Measurements from ENCODE around the gene IL17RC.

Gene IL17RC

DNA sequence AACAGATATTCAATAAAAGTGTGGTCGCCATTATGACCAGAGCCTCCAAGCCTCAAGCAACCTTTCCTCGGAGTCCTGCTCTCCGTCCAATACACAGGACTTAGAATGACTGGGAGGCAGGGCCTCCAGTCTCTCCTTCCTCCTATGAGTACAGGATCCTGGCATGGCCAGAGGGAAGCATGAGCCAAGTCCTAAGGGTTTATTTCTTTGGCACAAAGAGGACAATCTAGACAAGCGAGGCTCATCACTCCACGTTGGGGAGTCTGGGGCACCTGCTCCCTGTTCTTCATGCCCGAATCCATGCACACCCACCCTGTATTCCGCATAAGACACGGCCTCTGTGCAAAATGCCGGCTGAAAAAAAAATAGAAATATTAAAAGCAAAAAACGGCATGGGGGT lies 28.5 kb downstream of the IL17RC start:
- TF ChIP-seq, protein P1, sequence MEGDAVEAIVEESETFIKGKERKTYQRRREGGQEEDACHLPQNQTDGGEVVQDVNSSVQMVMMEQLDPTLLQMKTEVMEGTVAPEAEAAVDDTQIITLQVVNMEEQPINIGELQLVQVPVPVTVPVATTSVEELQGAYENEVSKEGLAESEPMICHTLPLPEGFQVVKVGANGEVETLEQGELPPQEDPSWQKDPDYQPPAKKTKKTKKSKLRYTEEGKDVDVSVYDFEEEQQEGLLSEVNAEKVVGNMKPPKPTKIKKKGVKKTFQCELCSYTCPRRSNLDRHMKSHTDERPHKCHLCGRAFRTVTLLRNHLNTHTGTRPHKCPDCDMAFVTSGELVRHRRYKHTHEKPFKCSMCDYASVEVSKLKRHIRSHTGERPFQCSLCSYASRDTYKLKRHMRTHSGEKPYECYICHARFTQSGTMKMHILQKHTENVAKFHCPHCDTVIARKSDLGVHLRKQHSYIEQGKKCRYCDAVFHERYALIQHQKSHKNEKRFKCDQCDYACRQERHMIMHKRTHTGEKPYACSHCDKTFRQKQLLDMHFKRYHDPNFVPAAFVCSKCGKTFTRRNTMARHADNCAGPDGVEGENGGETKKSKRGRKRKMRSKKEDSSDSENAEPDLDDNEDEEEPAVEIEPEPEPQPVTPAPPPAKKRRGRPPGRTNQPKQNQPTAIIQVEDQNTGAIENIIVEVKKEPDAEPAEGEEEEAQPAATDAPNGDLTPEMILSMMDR (conservative IDR thresholded peaks at IDR 0.05) = no peak
- no peak for TF ChIP-seq ZFX (IDR thresholded peaks at IDR 0.05)
- peak overlapping the region; percentile 60; the same call in 1 of the 2 replicates for H3K27ac ChIP-seq

GRCh38 chr3:9946112-9947024 lies 29.5 kb downstream of the IL17RC start:
- peak overlapping the region; percentile 60 for H3K27ac ChIP-seq

GRCh38 chr3:9947025-9947995 lies 30.4 kb downstream of the IL17RC start:
- peak overlapping the region; percentile 60 for H3K27ac ChIP-seq

More at GRCh38 chr3:9946112-9947024, 29.5 kb downstream of the IL17RC start:
- TF ChIP-seq ZFX (IDR thresholded peaks at IDR 0.05) = peak; percentile 50; the same call in 1 of the 2 replicates
- TF ChIP-seq, protein P1 (conservative IDR thresholded peaks at IDR 0.05) = peak; percentile 87

DNA sequence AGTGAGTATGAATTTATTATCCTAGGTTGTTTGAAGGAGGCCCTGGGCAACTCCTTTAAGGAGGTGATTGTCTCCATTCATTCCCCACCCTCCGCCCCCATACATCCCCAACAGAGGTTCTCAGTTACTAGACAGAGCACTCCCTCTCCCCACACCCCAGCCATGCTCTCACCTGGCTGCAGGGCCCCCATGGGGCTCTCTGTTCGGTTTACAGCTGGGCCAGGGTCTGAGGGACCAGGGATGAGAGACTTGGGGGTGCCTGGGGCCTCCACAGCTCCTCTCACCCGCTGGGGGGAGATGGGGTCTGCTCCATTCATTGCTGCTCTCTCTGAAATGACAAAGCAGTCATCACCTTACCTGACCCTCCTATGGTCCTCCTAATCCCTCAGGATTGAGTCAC lies 31.7 kb downstream of the IL17RC start:
- no peak overlapping the region for H3K27ac ChIP-seq

More at GRCh38 chr3:9947025-9947995, 30.4 kb downstream of the IL17RC start:
- no peak for TF ChIP-seq ZFX (IDR thresholded peaks at IDR 0.05)
- TF ChIP-seq, protein P1 (conservative IDR thresholded peaks at IDR 0.05) = peak; percentile 38; the same call in 1 of the 2 replicates

GRCh38 chr3:9949115-9949514 lies 32.2 kb downstream of the IL17RC start:
- no peak overlapping the region for H3K27ac ChIP-seq
- no peak for TF ChIP-seq ZFX (IDR thresholded peaks at IDR 0.05)
- TF ChIP-seq, protein P1 (conservative IDR thresholded peaks at IDR 0.05) = no peak

More for the DNA sequence above, 31.7 kb downstream of the IL17RC start:
- TF ChIP-seq, protein P1 (conservative IDR thresholded peaks at IDR 0.05) = no peak
- no peak for TF ChIP-seq ZFX (IDR thresholded peaks at IDR 0.05)

DNA sequence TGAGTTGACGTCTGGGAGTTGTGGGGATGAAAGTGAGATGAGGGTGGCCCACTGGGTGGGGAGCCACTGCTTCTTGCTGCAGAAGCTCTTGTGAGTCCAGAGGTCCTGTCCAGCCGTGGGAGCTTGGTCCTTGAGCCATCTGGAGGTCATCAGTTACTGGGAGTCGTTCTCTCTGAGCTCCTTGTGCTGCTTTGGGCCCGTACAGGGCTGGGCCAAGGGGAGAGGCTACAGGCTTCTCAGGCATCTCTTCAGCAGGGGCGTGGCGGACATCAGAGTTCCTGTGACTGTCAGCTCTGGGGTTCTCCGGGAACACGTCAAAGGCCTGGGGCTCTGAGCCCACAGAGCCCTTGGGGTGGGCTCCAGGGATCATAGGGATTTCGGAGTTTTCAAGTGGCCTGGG lies 32.7 kb downstream of the IL17RC start:
- no peak overlapping the region for H3K27ac ChIP-seq
- TF ChIP-seq ZFX (IDR thresholded peaks at IDR 0.05) = no peak
- TF ChIP-seq, protein P1 (conservative IDR thresholded peaks at IDR 0.05) = no peak

Measured in C4-2B (cell line).